ENCODE measurements around the gene TMEM203. TPM values are rescaled to one million over a fixed set of nuclear protein-coding genes. Genes with fewer than 3 reads are reported as not detected.
A peak's percentile ranks its signal among the peaks of the same experiment; 100 is the strongest.

TMEM203 gene
- total and polyA plus RNA-seq, 2 of the 13 experiments (the other 11 are each of a cell fraction or from before 2014, with no cell fraction given): 23.4 to 36.7 TPM

DNA sequence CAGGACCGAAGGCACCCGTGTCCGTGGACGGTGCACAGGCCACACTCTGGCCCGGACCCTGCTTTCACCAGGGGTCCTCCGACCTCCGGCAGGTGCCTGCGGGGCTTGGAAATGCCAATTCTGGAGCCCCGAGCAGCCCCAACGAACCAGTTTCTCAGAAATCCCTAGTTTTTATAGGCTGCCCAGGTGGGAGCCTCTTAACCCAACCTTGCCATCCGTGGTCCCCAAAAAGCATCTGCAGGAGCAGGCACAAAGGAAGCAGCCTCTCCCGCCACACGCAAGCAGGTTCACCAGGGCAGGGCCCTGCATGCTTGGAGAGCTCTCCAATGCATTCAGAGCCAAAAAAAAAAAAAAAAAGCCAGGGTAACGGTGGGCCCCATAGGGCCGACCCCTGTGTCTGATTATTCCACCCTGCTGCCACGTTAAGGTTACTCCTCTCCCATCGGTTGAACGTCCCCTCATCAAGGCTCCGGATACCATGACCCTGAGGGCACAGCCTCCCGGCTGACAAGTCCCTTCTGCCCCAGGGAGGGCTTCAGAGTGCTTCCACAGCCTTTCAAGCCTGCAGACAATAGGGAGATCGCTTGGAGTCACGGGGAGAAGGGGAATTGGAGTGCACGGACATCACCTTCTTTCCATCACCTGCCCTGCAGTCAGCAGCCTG lies 4.1 kb downstream of the TMEM203 start:
- ChIA-PET CTCF (ENCODE audit: low intra/inter-chr PET ratio, low total read pairs) (no interaction called here), POLR2A (interaction anchor here (0.8 to 8.8 kb wide), 23 partner anchors 8 to 146 kb away, joined by 3 to 225 read pairs (median 7); partner anchors contain the start of genes ANAPC2, CYSRT1, MAN1B1 and NELFB)
- ATAC-seq: no peak
- no peak for FAIRE-seq
- peaks cover 67% of the 10 kb centered on the region for H3K4me1 ChIP-seq (ENCODE audit: insufficient read depth, low read length)
- no peak overlapping the region for H2AFZ ChIP-seq (ENCODE audit: low read length)
- peaks cover 65% of the 10 kb centered on the region for H3K79me2 ChIP-seq (ENCODE audit: insufficient read depth, low read length)
- H3K9me3 ChIP-seq (ENCODE audit: low read length): no peaks in the 10 kb centered on the region
- H4K20me1 ChIP-seq (ENCODE audit: insufficient read depth, low read length): peaks cover 4% of the 10 kb centered on the region; the same call in 1 of the 2 replicates
- H3K4me2 ChIP-seq (ENCODE audit: low read depth, low read length): peak overlapping the region; percentile 95
- H3K27me3 ChIP-seq (ENCODE audit: control insufficient read depth in 1 of 2, insufficient read depth in 2 of 2, low read length in 2 of 2): no peaks in the 10 kb centered on the region; a peak in 1 of 5 replicates
- H3K36me3 ChIP-seq (replicated peaks in 1 of 2; ENCODE audit: control insufficient read depth in 1 of 2, insufficient read depth in 2 of 2, low read length in 2 of 2): no peaks in the 10 kb centered on the region
- no TSS peak for BruUV-seq (replicated peaks)
- WGBS (ENCODE audit: low lambda C conversion rate): 6% methylated on average over 19 of the region's 23 CpGs
- peak overlapping the region; percentile 85 for H3K9ac ChIP-seq (ENCODE audit: insufficient read depth, low read depth, low read length)
- H3K4me3 ChIP-seq (replicated peaks in 1 of 3; ENCODE audit: insufficient read depth in 1 of 3, low read depth in 2 of 3, low read length in 3 of 3): peak overlapping the region; percentile 57 to 78 (median 58); a peak in 5 of 6 replicates
- in situ Hi-C loops (cut with HindIII; ENCODE audit: extremely low pct_ligation_motif_present, low pct_unique_long_range_greater_than_20kb) (no loop called here), intact Hi-C loops (cut with micrococcal nuclease; ENCODE audit: unreplicated experiment) (loop anchor here (2.0 kb wide), 1 partner anchor 21 kb away; the partner anchor contains the start of gene RNF208)
- no peak for DNase-seq (ENCODE audit: low spot score)
- H3K27ac ChIP-seq (ENCODE audit: extremely low read length, insufficient read depth, low read length): peak overlapping the region; percentile 96
- TF ChIP-seq TAF1 (CRISPR knock-in tag; IDR thresholded peaks at IDR 0.05): no peak
- TF ChIP-seq RARA (CRISPR knock-in tag; IDR thresholded peaks at IDR 0.05): no peak
- no peak for TF ChIP-seq ZSCAN30 (CRISPR knock-in tag; IDR thresholded peaks at IDR 0.05)
- TF ChIP-seq HOXA9 (CRISPR knock-in tag; IDR thresholded peaks at IDR 0.05; ENCODE audit: borderline replicate concordance): no peak
- TF ChIP-seq, protein P1, sequence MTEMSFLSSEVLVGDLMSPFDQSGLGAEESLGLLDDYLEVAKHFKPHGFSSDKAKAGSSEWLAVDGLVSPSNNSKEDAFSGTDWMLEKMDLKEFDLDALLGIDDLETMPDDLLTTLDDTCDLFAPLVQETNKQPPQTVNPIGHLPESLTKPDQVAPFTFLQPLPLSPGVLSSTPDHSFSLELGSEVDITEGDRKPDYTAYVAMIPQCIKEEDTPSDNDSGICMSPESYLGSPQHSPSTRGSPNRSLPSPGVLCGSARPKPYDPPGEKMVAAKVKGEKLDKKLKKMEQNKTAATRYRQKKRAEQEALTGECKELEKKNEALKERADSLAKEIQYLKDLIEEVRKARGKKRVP (CRISPR knock-in tag; IDR thresholded peaks at IDR 0.05): no peak
- no peak for TF ChIP-seq PAF1 (CRISPR knock-in tag; IDR thresholded peaks at IDR 0.05)
- TF ChIP-seq ZBTB3 (CRISPR knock-in tag; IDR thresholded peaks at IDR 0.05; ENCODE audit: borderline replicate concordance, low read depth): no peak
- TF ChIP-seq, protein P2, sequence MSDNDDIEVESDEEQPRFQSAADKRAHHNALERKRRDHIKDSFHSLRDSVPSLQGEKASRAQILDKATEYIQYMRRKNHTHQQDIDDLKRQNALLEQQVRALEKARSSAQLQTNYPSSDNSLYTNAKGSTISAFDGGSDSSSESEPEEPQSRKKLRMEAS (IDR thresholded peaks at IDR 0.05): no peak
- no peak for TF ChIP-seq ZNF101 (CRISPR knock-in tag; IDR thresholded peaks at IDR 0.05; ENCODE audit: borderline replicate concordance, low read depth)
- TF ChIP-seq NCOA1 (CRISPR knock-in tag; IDR thresholded peaks at IDR 0.05): no peak
- no peak for TF ChIP-seq ZNF460 (CRISPR knock-in tag; IDR thresholded peaks at IDR 0.05; ENCODE audit: borderline replicate concordance)
- TF ChIP-seq, protein P3, sequence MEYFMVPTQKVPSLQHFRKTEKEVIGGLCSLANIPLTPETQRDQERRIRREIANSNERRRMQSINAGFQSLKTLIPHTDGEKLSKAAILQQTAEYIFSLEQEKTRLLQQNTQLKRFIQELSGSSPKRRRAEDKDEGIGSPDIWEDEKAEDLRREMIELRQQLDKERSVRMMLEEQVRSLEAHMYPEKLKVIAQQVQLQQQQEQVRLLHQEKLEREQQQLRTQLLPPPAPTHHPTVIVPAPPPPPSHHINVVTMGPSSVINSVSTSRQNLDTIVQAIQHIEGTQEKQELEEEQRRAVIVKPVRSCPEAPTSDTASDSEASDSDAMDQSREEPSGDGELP (IDR thresholded peaks at IDR 0.05; ENCODE audit: borderline replicate concordance, low read depth): no peak
- TF ChIP-seq, protein P4, sequence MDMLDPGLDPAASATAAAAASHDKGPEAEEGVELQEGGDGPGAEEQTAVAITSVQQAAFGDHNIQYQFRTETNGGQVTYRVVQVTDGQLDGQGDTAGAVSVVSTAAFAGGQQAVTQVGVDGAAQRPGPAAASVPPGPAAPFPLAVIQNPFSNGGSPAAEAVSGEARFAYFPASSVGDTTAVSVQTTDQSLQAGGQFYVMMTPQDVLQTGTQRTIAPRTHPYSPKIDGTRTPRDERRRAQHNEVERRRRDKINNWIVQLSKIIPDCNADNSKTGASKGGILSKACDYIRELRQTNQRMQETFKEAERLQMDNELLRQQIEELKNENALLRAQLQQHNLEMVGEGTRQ (IDR thresholded peaks at IDR 0.05; ENCODE audit: low read depth, low read length): no peak
- TF ChIP-seq, protein P4 (CRISPR knock-in tag; IDR thresholded peaks at IDR 0.05; ENCODE audit: borderline replicate concordance): no peak
- TF ChIP-seq ZNF530 (CRISPR knock-in tag; IDR thresholded peaks at IDR 0.05; ENCODE audit: low read depth): no peak
- TF ChIP-seq MYC (CRISPR knock-in tag; IDR thresholded peaks at IDR 0.05; ENCODE audit: borderline replicate concordance): no peak
- TF ChIP-seq PHF20 (CRISPR knock-in tag; IDR thresholded peaks at IDR 0.05): no peak
- TF ChIP-seq ZNF432 (CRISPR knock-in tag; IDR thresholded peaks at IDR 0.05; ENCODE audit: borderline replicate concordance): no peak
- TF ChIP-seq ETV5 (CRISPR knock-in tag; IDR thresholded peaks at IDR 0.05; ENCODE audit: borderline replicate concordance): no peak
- 0 out of 2 replicates have a peak, but pooled peaks have one; percentile 59 for TF ChIP-seq ZNF772 (CRISPR knock-in tag; IDR thresholded peaks at IDR 0.05)
- TF ChIP-seq ZNF235 (CRISPR knock-in tag; IDR thresholded peaks at IDR 0.05; ENCODE audit: borderline replicate concordance): no peak
